Gastrocnemius medialis (tissue), 4 donors: ENCODE results near the gene DMXL2. TPM values are rescaled to one million over a fixed set of nuclear protein-coding genes. Genes with fewer than 3 reads are reported as not detected.
"Not testable (repeated sequence)": the region's sequence is repeated elsewhere in the genome, so short reads cannot be mapped to it uniquely, and the experiment has no call there.

Experiments used
- ATAC-seq, 2 donors: fragments of 150-250 bp; one replicate each; pipeline ENCODE4 v1.9.1; 2016
- DNase-seq, 2 donors: peaks; one replicate each; pipeline ENCODE4 v3.0.0-alpha.2; 2019
- H3K27ac ChIP-seq, 4 donors: fragments of 200-600 bp; sonication (generic); 1 replicate in 1 of 4; 2 replicates in 3 of 4; pipeline ENCODE4 v1.5.1; 2016 to 2018; ENCODE audit warnings: mild to moderate bottlenecking in 2 of 4, moderate library complexity in 1 of 4
- H3K27me3 ChIP-seq, 3 donors: fragments of 200-600 bp; sonication (generic) in 2 of 3; 1 replicate in 1 of 3; 2 replicates in 2 of 3; pipeline versions ENCODE4 v1.5.1 to v1.6.0; 2016 to 2019; ENCODE audit warnings: mild to moderate bottlenecking in 1 of 3, moderate library complexity in 1 of 3
- H3K36me3 ChIP-seq, 2 donors: fragments of 200-600 bp; sonication (generic) in 1 of 2; one replicate each; pipeline ENCODE4 v1.5.1; 2017 to 2018
- H3K4me1 ChIP-seq, 2 donors: fragments of 200-600 bp; sonication (generic) in 1 of 2; one replicate each; pipeline ENCODE4 v1.5.1; 2016 to 2017; ENCODE audit warnings: mild to moderate bottlenecking in 2 of 2
- H3K4me3 ChIP-seq, 4 donors: fragments of 200-600 bp; sonication (generic) in 3 of 4; 1 replicate in 1 of 4; 2 replicates in 3 of 4; pipeline ENCODE4 v1.5.1; 2016 to 2019; ENCODE audit warnings: mild to moderate bottlenecking in 2 of 4
- H3K9me3 ChIP-seq, 3 donors: fragments of 200-600 bp; sonication (generic) in 2 of 3; 1 replicate in 1 of 3; 2 replicates in 2 of 3; pipeline ENCODE4 v1.5.1; 2016 to 2019
- CTCF ChIP-seq, 5 experiments: fragments of 450-650 bp in 3 of 5; fragments of 200-600 bp in 2 of 5; sonication (generic) in 2 of 5; IDR thresholded peaks in 4 of 5; conservative IDR thresholded peaks in 1 of 5; 1 replicate in 4 of 5; 2 replicates in 1 of 5; pipeline ENCODE4 v1.5.1; 2016 to 2019; ENCODE audit warnings: antibody characterized with exemption in 5 of 5, mild to moderate bottlenecking in 3 of 5, moderate library complexity in 3 of 5
- POLR2A ChIP-seq, 2 donors: fragments of 450-650 bp; IDR thresholded peaks; one replicate each; pipeline ENCODE4 v1.6.1; 2017; ENCODE audit warnings: antibody characterized with exemption in 2 of 2, mild to moderate bottlenecking in 2 of 2, moderate library complexity in 2 of 2
- in situ Hi-C, 4 donors: fragments of 200-750 bp; cut with MboI; loops; one replicate each; pipeline versions ENCODE4 v1.15.0 to v1.8.0; 2017; ENCODE audit warnings: low sequenced_read_pairs in 4 of 4
- intact Hi-C: fragments of 100-400 bp; cut with DNase I; formaldehyde crosslinking; loops from one replicate; pipeline ENCODE4 v1.15.1; 2023; ENCODE audit warnings: low total_unique reads
- total RNA-seq, 4 donors: library from RNA; depleted of rRNA; stranded (reverse); fragments of >200 nt; gene quantifications; one replicate each; pipeline versions ENCODE4 v1.1.0 to v1.2.3, GENCODE V29; 2016

DMXL2 gene
- total RNA-seq, 4 donors from 2014 or later, result 2.5 to 4.1 (median 3.0) TPM

GRCh38 chr15:51667478-51667877, 44.9 kb upstream of the DMXL2 start:
- Histone ChIP-seq H3K36me3 (no peaks in the 10 kb centered on the region), H3K4me1 (no peaks in the 10 kb centered on the region), H3K4me3 (no peak overlapping the region), H3K27ac (no peak overlapping the region), H3K27me3 (no peaks in the 10 kb centered on the region), H3K9me3 (no peaks in the 10 kb centered on the region)
- in situ Hi-C loops, result no loop called here
- DNase-seq (no peak), ATAC-seq (no peak)
- TF ChIP-seq POLR2A (IDR thresholded peaks at IDR 0.05) (no peak), CTCF (IDR thresholded peaks at IDR 0.05 in 4 of 5, conservative IDR thresholded peaks at IDR 0.05 in 1 of 5) (no peak)
- intact Hi-C loops, result no loop called here

- intact Hi-C loops, result no loop called here
- H3K9me3 ChIP-seq, result no peaks in the 10 kb centered on the region
- no peaks in the 10 kb centered on the region for H3K36me3 ChIP-seq
- TF ChIP-seq CTCF (IDR thresholded peaks at IDR 0.05 in 4 of 5, conservative IDR thresholded peaks at IDR 0.05 in 1 of 5), result no peak
- TF ChIP-seq POLR2A (IDR thresholded peaks at IDR 0.05), result no peak
- no peaks in the 10 kb centered on the region for H3K4me1 ChIP-seq
- in situ Hi-C loops, result no loop called here
- H3K27ac ChIP-seq, result no peak overlapping the region
- no peak overlapping the region for H3K4me3 ChIP-seq
- no peaks in the 10 kb centered on the region for H3K27me3 ChIP-seq
- ATAC-seq (no peak), DNase-seq (no peak)
These were observed 38.5 kb upstream of the DMXL2 start for GRCh38 chr15:51661072-51661471.

- ATAC-seq, result no peak
- Histone ChIP-seq H3K4me3 (no peak overlapping the region), H3K27ac (no peak overlapping the region), H3K36me3 (no peaks in the 10 kb centered on the region), H3K9me3 (no peaks in the 10 kb centered on the region), H3K4me1 (no peaks in the 10 kb centered on the region), H3K27me3 (no peaks in the 10 kb centered on the region)
- in situ Hi-C loops (no loop called here), intact Hi-C loops (no loop called here)
- TF ChIP-seq POLR2A (IDR thresholded peaks at IDR 0.05), result no peak
- no peak for TF ChIP-seq CTCF (IDR thresholded peaks at IDR 0.05 in 4 of 5, conservative IDR thresholded peaks at IDR 0.05 in 1 of 5)
- no peak for DNase-seq
These were observed 36.1 kb upstream of the DMXL2 start for GRCh38 chr15:51658664-51659063.

- H3K4me3 ChIP-seq, H3K4me1 ChIP-seq, H3K9me3 ChIP-seq, H3K36me3 ChIP-seq, H3K27me3 ChIP-seq, H3K27ac ChIP-seq, in situ Hi-C loops, ATAC-seq, intact Hi-C loops, DNase-seq: not testable (repeated sequence)
These were observed 33.0 kb upstream of the DMXL2 start for GRCh38 chr15:51655401-51656057.

GRCh38 chr15:51652084-51652668, 29.6 kb upstream of the DMXL2 start:
- Histone ChIP-seq H3K9me3 (no peaks in the 10 kb centered on the region), H3K27me3 (no peaks in the 10 kb centered on the region), H3K27ac (no peak overlapping the region), H3K4me3 (no peak overlapping the region), H3K4me1 (no peaks in the 10 kb centered on the region), H3K36me3 (no peaks in the 10 kb centered on the region)
- TF ChIP-seq CTCF (IDR thresholded peaks at IDR 0.05 in 4 of 5, conservative IDR thresholded peaks at IDR 0.05 in 1 of 5), result no peak
- no peak for TF ChIP-seq POLR2A (IDR thresholded peaks at IDR 0.05)
- in situ Hi-C loops, result loop anchor here in 2 of 4 donors (5.0 kb wide), 1 partner anchor 120 kb away; no protein-coding TSS in a partner anchor
- DNase-seq, result no peak
- ATAC-seq, result no peak
- intact Hi-C loops, result no loop called here
